ENCODE results near the gene S1PR2.
"Not testable (repeated sequence)": the region's sequence is repeated elsewhere in the genome, so short reads cannot be mapped to it uniquely, and the experiment has no call there.

The S1PR2 gene

DNA sequence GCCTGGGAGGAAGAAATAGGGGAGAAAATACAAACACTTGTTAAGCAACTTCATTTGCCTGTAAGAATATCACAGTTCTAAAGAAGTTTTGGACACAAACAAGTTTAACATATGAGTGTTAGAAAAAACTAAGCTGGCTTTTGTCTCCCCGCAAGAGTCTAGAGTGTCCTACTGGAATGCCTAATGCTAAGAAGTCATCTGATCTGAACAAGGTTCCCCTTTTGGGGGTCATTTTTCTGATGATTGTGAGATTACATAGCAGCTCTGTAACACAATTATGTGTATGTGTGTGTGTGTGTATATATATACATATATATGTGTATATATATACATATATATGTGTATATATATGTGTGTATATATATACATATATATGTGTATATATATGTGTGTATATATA, 49.1 kb downstream of the S1PR2 start:
- no peak for TF ChIP-seq OSR1 (CRISPR knock-in tag; IDR thresholded peaks at IDR 0.05)
- TF ChIP-seq BACH2 (CRISPR knock-in tag; IDR thresholded peaks at IDR 0.05; ENCODE audit: borderline replicate concordance): no peak
- no peak for TF ChIP-seq ZNF8 (CRISPR knock-in tag; IDR thresholded peaks at IDR 0.05)
- TF ChIP-seq PATZ1 (CRISPR knock-in tag; IDR thresholded peaks at IDR 0.05; ENCODE audit: borderline replicate concordance): no peak
- TF ChIP-seq, protein P1, sequence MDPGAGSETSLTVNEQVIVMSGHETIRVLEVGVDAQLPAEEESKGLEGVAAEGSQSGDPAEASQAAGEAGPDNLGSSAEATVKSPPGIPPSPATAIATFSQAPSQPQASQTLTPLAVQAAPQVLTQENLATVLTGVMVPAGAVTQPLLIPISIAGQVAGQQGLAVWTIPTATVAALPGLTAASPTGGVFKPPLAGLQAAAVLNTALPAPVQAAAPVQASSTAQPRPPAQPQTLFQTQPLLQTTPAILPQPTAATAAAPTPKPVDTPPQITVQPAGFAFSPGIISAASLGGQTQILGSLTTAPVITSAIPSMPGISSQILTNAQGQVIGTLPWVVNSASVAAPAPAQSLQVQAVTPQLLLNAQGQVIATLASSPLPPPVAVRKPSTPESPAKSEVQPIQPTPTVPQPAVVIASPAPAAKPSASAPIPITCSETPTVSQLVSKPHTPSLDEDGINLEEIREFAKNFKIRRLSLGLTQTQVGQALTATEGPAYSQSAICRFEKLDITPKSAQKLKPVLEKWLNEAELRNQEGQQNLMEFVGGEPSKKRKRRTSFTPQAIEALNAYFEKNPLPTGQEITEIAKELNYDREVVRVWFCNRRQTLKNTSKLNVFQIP (CRISPR knock-in tag; IDR thresholded peaks at IDR 0.05; ENCODE audit: borderline replicate concordance, low read depth): no peak
- TF ChIP-seq ZC3H10 (CRISPR knock-in tag; IDR thresholded peaks at IDR 0.05): no peak
- no peak for TF ChIP-seq ZFP3 (CRISPR knock-in tag; IDR thresholded peaks at IDR 0.05)
- TF ChIP-seq, protein P2, sequence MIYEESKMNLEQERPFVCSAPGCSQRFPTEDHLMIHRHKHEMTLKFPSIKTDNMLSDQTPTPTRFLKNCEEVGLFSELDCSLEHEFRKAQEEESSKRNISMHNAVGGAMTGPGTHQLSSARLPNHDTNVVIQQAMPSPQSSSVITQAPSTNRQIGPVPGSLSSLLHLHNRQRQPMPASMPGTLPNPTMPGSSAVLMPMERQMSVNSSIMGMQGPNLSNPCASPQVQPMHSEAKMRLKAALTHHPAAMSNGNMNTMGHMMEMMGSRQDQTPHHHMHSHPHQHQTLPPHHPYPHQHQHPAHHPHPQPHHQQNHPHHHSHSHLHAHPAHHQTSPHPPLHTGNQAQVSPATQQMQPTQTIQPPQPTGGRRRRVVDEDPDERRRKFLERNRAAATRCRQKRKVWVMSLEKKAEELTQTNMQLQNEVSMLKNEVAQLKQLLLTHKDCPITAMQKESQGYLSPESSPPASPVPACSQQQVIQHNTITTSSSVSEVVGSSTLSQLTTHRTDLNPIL (CRISPR knock-in tag; IDR thresholded peaks at IDR 0.05; ENCODE audit: low read depth): no peak
- no peak for TF ChIP-seq SNAI2 (CRISPR knock-in tag; IDR thresholded peaks at IDR 0.05)
- TF ChIP-seq ISL1 (CRISPR knock-in tag; IDR thresholded peaks at IDR 0.05): no peak
- no peak for TF ChIP-seq ESRRG (CRISPR knock-in tag; IDR thresholded peaks at IDR 0.05)
- TF ChIP-seq RARB (CRISPR knock-in tag; IDR thresholded peaks at IDR 0.05): no peak
- TF ChIP-seq TSHZ2 (CRISPR knock-in tag; IDR thresholded peaks at IDR 0.05): no peak
- no peak for ATAC-seq

- no peak for TF ChIP-seq ESRRG (CRISPR knock-in tag; IDR thresholded peaks at IDR 0.05)
- TF ChIP-seq PPARA (CRISPR knock-in tag; IDR thresholded peaks at IDR 0.05; ENCODE audit: borderline replicate concordance): no peak
- no peak for TF ChIP-seq PATZ1 (CRISPR knock-in tag; IDR thresholded peaks at IDR 0.05; ENCODE audit: borderline replicate concordance)
- TF ChIP-seq ZFP3 (CRISPR knock-in tag; IDR thresholded peaks at IDR 0.05): no peak
- TF ChIP-seq, protein P1 (CRISPR knock-in tag; IDR thresholded peaks at IDR 0.05; ENCODE audit: borderline replicate concordance, low read depth): no peak
- TF ChIP-seq SNAI2 (CRISPR knock-in tag; IDR thresholded peaks at IDR 0.05): no peak
- TF ChIP-seq TOX (CRISPR knock-in tag; IDR thresholded peaks at IDR 0.05; ENCODE audit: borderline replicate concordance): no peak
- ATAC-seq: no peak
These were observed 50.7 kb downstream of the S1PR2 start for GRCh38 chr19:10180459-10180858.

- ATAC-seq: not testable (repeated sequence)
These were observed 51.1 kb downstream of the S1PR2 start for GRCh38 chr19:10180024-10180423.

GRCh38 chr19:10173527-10173926, 57.6 kb downstream of the S1PR2 start:
- no peak for ATAC-seq
- TF ChIP-seq ESRRG (CRISPR knock-in tag; IDR thresholded peaks at IDR 0.05): no peak
- TF ChIP-seq PATZ1 (CRISPR knock-in tag; IDR thresholded peaks at IDR 0.05; ENCODE audit: borderline replicate concordance): no peak
- no peak for TF ChIP-seq TCF4 (CRISPR knock-in tag; IDR thresholded peaks at IDR 0.05; ENCODE audit: borderline replicate concordance)
- TF ChIP-seq TOX (CRISPR knock-in tag; IDR thresholded peaks at IDR 0.05; ENCODE audit: borderline replicate concordance): no peak
- TF ChIP-seq, protein P1 (CRISPR knock-in tag; IDR thresholded peaks at IDR 0.05; ENCODE audit: borderline replicate concordance, low read depth): no peak

Measured in SK-N-SH treated with all-trans-retinoic acid at 6 μM for 48 hours (cell line).